ENCODE results near the gene CXCR1.

GRCh38 chr2:218188528-218188927, 21.8 kb upstream of the CXCR1 start:
- TF ChIP-seq, protein P1, sequence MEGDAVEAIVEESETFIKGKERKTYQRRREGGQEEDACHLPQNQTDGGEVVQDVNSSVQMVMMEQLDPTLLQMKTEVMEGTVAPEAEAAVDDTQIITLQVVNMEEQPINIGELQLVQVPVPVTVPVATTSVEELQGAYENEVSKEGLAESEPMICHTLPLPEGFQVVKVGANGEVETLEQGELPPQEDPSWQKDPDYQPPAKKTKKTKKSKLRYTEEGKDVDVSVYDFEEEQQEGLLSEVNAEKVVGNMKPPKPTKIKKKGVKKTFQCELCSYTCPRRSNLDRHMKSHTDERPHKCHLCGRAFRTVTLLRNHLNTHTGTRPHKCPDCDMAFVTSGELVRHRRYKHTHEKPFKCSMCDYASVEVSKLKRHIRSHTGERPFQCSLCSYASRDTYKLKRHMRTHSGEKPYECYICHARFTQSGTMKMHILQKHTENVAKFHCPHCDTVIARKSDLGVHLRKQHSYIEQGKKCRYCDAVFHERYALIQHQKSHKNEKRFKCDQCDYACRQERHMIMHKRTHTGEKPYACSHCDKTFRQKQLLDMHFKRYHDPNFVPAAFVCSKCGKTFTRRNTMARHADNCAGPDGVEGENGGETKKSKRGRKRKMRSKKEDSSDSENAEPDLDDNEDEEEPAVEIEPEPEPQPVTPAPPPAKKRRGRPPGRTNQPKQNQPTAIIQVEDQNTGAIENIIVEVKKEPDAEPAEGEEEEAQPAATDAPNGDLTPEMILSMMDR (IDR thresholded peaks at IDR 0.05), result no peak
- no peak for TF ChIP-seq POLR2AphosphoS5 (IDR thresholded peaks at IDR 0.05)
- no peak for TF ChIP-seq POLR2A (IDR thresholded peaks at IDR 0.05)
- no peak for TF ChIP-seq EP300 (IDR thresholded peaks at IDR 0.05)

Data from sigmoid colon (tissue), 4 donors.